Measurements from ENCODE around the gene BARX2.

The BARX2 gene

GRCh38 chr11:129404731-129405130, 29.1 kb downstream of the BARX2 start:
- no peak for DNase-seq

- DNase-seq, result no peak
Observed at GRCh38 chr11:129408865-129409444, 33.3 kb downstream of the BARX2 start.

- no peak for DNase-seq
Observed at GRCh38 chr11:129410395-129410960, 34.8 kb downstream of the BARX2 start.

GRCh38 chr11:129412494-129412893, 36.8 kb downstream of the BARX2 start:
- DNase-seq, result no peak

DNA sequence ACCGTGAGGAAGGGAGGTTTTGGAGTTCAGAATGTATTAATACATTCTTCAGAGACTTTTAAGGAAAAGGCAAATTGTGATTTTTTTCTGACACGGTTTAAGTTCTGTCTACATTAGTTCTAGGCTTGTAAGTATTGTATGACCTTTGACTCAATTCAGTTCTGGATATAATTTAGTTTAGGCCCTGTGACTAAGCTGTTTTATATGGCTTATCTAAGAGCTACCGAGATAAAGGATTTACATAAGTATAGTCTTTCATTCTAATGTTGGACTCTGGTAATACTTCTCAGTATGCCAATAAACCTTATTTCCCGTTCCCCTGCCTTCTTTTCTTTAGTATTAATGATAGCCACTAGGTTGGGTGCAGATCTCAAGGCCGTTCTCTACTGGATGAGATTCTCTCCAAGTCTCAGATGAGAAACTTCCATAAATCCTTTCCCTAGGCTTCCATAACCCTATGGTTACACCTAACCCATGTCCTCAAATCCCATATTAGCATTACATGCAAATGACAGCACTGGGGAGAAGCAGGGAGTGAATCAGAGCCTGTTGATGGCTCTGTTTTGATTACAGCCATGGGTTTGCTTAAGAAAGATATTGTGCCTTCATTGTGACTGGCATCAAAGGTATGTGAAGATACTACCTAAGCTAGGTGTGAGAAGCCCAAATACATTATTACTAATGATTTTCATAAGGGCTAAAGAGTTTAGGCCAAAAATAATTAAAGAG, 38.7 kb downstream of the BARX2 start:
- no peak for DNase-seq

GRCh38 chr11:129416080-129416820, 40.6 kb downstream of the BARX2 start:
- no peak for DNase-seq

- no peak for DNase-seq
Observed at GRCh38 chr11:129417458-129417857, 41.8 kb downstream of the BARX2 start.

DNA sequence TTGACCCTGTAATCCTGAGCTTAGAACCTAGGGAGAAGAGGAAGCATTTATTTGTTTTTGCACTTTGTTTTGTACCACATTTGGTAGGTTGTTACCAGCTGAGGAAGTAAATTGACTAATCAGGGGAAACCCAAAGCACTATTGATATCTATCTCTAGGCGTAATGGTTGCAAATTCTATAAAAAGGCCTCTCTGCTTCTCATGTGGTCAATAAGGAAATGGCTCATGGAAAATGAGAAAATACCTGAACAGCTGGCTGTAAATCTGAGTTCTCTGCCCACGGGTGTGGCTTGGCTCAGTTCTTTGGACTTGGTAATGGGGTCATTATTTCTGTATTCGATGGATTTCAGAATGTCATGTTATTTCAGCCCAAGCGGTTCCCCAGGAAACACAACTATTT, 42.4 kb downstream of the BARX2 start:
- DNase-seq, result no peak

DNA sequence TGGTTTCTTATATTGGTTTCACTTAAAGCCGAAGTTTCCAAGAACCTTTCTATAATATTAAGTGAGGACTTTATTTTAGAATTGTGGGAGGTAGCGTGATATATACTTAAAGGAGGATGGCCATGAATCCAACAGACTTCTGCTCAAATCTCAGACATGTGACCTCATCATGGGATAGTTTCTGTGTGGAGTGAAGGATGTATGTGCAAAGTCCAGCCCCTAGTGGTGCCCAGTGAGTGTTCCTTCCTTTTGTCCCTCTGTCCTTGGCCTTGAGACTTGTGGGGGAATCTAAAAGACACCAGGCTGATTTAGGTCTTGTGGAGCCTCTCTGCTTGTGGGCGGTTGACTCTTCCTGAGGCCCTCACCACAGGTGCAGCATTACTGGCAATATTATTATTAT, 43.7 kb downstream of the BARX2 start:
- no peak for DNase-seq

- DNase-seq, result no peak
Observed at GRCh38 chr11:129423426-129423825, 47.8 kb downstream of the BARX2 start.

DNA sequence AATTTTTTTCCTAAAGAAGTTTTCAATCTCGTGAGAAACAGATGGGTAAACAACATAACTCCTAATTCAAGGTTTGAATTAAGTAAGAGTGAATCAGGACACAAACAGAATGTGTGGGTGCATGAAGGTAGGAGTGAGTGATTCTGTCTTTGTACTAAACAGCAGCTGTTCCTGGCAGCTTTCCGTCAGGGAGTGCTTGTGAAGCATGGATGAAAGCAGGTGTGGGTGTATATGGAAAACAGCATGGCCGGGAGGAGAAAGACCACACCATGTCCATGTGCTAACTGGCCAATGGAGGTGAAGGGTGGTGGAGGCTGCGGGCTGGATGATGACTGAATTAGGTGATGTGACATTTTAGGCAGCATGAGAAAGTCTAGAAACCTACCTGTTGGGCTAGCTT, 49.6 kb downstream of the BARX2 start:
- no peak for DNase-seq

DNA sequence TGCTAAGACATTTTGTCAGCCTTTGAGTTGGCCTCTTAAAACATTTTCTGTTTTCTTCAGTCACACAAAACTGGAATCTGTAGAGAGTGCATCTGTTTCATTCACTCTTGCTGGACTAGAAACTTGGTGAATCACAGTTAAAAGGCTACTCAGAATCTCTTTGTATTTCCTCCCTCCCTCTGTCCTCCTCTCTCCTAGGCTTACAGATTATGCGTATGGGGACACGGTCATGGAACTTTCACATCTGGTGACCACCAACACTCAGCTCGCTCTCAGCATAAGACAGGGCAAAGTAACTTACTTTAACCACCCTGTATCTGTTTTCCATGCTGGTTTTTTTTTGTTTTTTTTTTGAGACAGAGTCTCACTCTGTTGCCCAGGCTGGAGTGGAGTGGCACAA, 50.4 kb downstream of the BARX2 start:
- DNase-seq, result no peak

GRCh38 chr11:129426776-129427175, 51.1 kb downstream of the BARX2 start:
- DNase-seq, result no peak

DNA sequence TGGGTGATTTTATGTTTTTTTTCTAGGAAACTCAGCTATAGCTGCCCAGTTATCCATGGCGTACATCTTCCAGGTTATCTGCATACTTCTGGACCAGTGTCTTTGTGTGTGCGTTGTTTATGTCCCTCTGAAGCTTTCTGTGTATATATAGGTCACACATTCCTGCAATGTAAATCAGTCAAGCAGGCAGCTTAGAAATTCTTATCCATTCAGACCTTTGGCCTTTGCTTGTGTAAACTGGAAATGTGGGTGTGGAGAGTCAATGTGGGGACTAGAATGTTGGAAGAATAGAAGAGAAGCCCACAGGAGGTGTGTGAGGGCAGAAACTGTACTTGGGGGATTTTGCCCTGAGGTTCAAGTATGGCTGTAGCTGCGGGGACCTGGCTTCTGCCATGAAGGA, 51.7 kb downstream of the BARX2 start:
- DNase-seq, result no peak

GRCh38 chr11:129427816-129428406, 52.3 kb downstream of the BARX2 start:
- DNase-seq, result no peak

- DNase-seq, result no peak
Observed at GRCh38 chr11:129428557-129428956, 52.9 kb downstream of the BARX2 start.

GRCh38 chr11:129434641-129435498, 59.2 kb downstream of the BARX2 start:
- no peak for DNase-seq

DNA sequence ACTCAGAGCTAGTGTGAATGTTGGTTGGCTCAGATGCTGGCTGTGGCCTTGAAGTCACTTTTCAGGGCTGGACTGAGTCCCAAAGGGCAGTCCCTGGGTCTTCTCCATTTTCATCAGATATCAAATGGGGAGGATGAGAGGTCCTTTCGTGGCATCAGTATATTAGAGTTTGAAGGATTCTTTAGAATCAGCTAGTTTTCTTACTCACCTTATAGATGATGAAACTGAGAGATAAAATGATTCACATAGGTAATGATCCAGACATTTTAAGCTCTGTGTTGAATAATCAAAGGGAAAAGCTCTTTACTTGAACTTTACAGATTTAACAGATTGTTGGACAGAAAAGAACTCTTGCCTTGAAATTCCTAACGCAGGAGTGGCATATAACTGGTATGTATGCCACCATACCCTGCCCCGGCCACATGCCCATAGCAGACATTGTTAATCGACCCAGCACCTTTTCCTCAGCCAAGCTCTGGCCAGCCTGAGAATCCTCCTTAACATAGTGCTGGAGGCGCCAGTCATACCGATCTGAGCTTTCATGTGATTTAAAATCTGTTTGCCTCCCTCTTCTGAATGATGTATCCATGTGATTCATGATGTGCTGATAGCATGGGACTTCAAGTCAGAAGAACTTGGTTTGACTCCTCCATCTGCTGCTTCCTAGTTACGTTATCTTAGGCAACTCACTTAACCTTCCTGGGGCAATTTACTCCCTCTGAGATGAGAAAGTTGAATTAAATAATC, 60.0 kb downstream of the BARX2 start:
- no peak for DNase-seq

DNA sequence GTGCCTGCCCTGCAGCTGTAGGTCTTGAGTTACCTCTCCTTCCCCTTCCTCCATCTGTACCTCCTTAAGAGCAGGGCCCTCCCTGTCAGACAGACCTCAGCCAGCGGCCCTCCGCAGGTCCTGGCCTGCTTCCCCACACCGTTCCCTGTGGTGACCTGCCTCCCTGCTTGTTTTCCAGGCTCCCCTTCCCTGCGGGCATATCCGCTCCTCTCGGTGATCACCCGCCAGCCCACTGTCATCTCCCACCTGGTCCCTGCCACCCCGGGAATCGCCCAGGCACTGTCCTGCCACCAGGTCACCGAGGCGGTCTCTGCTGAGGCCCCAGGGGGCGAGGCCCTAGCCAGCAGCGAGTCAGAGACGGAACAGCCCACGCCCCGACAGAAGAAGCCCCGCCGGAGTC, 60.9 kb downstream of the BARX2 start:
- no peak for DNase-seq

- no peak for DNase-seq
Observed at GRCh38 chr11:129440028-129440713, 64.5 kb downstream of the BARX2 start.

DNA sequence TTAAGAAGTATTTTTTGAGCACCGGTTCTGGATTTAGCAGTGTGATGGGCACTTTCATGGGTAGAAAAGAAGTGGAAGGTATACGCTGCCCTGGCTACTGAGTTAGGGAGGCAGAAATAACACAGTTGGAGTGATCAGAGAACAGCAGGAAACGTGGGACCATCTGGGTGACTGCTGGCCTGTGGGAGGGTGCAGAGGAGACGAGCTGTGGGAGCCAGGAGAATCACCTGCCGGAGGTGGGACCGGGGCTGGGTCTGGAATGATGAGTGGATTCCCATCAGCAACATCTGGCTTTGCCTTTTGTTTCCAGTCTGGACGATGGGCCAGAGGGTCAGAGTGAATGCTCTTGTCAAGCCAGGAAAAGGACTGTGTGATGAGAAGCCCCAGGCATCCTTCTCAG, 66.5 kb downstream of the BARX2 start:
- no peak for DNase-seq

All from NCI-H2171 (cell line).